ENCODE measurements around the gene RAD52.
A peak's percentile ranks its signal among the peaks of the same experiment; 100 is the strongest.

RAD52 gene

DNA sequence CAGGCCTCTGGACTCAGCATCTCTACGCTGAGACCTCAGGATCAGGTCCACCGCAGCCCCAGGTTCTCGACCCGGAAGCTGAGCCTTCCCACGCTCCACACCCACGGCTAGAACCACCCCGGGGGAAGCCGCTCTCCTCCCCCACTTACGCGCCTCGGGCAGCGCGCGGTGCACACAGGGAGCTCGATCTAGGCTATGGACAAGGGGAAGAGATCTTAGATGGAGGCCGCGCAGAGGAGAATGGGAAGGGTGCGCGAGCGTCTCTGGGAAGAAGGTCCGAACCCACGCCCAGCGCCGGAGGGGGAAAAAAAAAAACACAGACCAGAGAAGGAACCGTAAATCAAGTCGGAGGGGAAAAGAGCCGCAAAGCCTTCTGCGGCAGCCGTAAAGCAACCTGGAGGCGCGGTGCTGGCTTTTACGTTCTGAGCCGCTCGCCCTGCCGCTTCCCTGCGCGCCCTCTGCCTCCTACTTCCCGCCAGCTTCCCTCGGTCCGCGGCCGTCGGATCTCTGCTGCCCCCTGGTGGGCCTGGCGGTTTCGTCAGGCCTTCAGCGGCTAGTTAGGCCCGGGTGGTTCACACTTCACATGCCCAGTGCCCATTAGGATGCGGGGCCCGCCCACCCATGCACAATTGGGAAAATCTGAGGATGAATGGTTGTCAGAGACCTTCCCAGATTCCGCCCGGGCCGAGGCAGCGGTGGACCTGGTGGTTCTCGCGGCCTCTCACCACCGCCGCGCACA lies at the start of gene RAD52:
RAD52 (minus strand) TSS at position 242 of the 739 bp plus-strand sequence. CDS start 16,636 bp downstream, outside the sequence.
- peak; percentile 67 for DNase-seq

DNA sequence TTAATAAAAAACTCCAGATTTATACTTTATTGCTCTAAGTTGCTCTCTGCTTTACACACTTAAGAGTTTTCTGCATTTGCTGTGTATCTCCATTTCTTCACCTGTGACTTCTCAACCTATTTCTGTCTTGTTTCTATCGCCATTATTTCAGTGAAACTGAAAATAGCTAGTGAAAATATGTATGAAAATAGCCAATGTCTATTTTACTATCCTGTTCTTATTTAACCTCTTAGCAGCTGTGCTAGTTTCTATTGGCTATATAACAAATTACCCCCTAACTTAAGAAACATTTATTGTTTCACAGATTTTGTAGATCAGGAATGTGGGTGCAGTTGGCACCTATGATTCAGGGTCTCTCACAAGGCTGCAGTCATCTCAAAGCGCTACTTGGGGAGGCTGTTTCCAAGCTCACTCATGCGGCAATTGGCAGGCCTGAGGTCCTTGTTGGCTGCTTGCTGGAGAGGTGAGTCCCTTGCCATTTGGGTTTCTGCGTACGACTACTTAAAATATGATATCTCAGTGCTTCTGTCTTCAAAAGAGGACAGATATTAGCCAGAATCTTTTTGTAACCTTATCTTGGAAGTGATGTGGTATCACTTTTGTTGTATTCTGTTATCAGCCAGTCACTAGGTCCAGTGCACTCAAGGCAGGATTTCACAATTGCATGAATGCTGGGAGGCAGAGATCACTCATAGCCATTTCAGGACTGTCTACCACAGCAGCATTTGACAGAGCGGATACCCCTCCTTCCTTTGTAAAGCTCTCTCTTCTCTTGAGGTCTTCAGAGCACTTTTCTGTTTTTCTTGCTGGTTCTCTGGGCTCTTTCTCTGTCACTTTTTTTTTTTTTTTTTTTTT lies 48.8 kb upstream of the RAD52 start:
- DNase-seq: no peak

DNA sequence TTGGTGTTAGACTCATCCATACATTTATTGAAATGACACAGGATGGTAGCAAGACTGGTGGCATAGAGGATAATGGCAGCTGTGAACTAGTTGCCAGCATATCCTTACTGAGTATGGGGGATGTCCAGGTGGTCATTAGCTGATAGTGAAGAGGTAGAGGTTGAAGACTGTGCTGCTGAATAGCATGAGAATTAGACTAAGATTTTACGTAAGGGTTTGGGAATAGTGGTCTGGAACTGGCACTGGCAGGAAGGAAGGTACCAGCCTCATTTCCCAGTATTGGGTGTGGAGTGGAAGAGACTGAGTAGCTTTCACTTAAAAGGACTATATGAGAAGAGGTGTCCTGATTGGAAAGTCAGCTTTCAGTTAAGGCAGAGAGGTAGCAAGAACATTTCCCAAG lies 48.0 kb upstream of the RAD52 start:
- no peak for DNase-seq

DNA sequence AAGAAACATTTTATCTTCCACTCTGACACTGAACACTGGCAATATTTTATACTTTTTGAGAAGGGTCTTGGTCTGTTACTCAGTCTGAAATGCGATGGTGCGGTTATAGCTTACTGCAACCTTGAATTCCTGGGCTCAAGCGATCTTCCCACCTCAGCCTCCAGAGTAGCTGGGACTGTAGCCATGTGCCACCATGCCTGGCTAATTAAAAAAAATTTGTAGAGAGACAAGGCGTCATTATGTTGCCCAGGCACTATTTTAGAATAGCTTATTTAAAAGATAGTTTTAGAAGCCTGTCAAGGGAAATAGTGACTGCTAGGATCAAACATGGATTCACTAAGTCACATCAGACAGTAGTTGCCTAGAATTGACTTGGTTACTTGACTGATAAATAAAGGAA lies 47.4 kb upstream of the RAD52 start:
- DNase-seq: no peak

DNA sequence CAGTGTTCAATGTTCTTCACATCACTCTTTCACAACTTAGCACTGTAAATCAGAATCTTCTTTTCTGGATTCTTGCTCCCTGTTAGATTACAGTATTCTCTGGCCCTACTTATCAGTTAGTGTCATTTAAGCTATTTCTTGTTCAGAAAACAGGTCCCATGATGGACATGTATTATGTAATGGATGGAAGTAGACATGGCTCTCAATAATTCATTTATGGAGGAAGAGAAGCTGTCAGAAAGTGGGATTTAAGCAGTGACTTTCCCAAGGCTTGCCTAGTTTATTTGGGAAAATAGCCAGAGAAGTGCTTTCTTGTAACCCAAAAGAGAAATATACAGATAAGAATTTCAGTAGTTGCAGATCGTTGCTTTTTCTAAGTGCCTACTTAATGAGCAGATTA lies 43.2 kb upstream of the RAD52 start:
- DNase-seq: no peak

DNA sequence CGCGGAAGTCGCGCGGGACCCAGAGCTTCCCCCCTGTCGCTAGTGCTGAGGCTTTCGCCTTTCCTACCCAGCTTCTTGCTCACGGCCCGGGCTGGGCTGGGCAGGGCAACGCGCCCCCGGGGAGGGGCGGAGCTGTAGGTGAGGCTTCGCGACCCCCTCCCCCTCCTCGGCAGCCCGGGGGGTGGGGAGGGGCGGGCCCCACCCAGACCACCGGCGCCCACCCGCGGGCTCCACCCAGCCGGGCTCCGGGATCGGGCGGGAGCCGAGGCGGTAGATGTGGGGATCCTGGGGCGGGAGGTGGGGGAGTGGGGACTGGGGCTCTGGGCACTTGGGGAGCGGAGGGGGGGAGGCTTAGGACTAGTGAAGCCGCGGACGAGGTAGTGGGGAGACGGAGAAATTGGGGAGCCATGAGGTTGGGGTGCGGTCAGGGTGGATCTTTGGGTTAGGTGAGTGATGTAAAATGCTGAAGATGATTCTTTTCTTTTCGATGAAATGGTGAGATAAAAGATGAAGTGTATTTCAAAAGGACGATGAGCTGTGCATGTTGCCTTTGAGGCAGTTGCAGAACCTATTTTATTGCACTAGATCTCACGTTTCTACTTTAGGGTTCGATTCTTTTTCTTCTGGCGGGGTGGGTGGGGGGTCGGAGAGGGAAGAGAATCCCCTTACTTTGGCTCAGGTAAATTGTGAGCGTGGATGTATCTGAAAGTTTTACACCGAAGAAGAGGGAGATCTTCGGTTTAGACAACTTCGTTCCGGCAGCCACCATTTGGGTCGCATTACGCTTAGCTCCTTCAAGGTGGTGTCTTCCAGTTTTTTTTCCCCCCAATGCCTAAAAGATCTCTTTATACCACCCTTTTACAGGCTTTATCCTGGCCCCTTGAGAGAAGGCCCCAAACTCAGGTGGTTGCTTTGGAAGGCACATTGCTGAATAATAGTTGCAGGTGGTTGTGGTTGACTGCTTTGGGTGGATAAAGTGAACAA lies 42.1 kb upstream of the RAD52 start:
- DNase-seq: no peak

DNA sequence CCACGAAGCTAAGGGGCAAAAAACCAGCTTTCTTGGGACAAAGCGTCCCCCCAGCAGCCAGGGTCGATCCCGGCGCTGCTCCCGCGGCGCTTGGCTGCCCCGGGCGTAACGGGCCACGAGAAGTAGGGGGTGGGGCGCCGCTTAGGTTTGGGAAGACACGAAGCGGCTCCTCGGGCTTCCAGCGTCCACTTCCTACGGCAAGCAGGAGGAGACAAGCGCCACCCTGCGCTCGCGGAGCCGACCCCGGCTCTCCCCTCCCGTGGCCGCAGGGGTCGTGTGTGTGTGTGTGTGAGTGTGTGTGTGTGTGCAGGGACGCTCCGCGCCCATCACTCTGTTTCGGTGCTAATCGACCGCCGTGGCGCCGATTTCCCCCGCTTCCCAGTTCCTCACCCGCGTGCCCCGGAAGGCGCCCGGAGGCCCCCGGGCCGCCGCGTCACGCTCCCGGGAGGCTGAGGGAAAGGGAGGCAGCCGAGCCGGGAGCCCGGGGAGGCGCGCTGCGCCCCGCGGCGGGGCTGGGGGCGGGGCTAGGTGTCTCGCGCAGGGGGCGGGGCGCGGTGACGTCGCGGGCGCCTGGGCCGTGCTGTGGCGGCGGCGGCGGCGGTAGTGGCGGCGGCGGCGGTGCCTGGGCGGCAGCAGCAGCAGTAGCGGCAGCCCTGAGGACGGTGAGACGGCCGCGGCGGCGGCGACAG lies 41.3 kb upstream of the RAD52 start, which contains the start of gene ERC1:
ERC1 (plus strand) TSS at position 563 of the 689 bp plus-strand sequence. CDS start 36,681 bp downstream, outside the sequence.
- DNase-seq: peak; percentile 78

DNA sequence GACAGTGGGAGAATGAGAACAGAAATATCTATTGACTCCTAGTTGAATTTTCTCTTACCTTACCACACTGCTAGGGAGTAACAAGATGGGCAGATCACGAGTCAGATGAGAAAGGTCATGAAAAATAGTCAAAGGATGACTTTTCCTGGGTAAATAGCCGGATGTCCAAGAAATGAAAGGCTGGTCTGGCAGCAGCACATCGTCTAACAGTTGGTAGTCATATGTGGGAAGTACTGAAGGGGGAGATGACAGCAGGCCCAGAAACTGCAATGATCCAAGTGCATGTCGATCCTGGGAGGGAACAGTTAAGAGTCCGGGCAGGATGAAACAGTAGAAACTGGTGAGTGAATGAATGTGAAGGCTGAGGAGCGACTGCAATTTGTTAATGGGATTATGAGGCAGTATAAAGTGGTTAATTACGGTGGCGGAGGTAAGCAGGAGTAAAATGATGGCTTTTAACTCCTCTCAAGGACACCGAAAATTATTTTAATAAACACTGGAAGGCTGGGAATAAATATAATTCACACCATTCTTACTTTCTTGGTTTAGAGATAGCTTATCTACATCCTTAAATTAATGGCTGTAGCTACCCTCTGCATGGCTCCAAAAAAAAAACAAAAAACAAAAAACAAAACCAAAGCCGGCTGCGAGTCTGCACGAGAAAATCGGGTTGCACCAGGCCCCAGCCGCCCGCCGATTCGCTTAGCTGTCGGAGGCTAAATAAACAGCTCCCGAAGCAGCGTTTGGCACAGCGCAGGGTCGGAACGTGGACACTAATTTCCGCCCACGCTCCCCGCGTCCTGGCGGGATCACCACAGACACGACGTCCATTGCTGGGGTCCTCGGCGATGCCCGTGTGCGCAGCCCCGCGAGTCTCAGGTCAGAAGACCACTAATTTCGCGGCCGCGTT lies 40.5 kb upstream of the RAD52 start:
- no peak for DNase-seq

DNA sequence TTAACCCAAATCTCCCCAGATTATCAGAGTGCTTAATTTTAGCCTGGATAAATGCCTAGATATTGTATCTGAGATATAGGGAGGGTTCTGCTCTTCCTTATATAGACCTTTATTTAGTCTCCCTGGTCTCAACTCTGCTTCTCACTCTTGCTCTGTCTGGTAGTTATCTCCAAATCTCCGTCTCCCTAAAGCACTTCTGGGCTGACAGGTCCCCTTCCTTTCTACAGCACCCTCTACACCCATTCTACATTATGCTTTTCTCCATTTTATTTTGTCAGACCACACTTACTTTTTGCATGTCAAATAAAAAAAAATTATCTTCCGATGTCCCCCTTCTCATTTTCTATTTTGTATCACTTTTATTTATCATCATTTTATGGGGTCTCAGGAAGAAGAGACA lies 39.6 kb upstream of the RAD52 start:
- no peak for DNase-seq

DNA sequence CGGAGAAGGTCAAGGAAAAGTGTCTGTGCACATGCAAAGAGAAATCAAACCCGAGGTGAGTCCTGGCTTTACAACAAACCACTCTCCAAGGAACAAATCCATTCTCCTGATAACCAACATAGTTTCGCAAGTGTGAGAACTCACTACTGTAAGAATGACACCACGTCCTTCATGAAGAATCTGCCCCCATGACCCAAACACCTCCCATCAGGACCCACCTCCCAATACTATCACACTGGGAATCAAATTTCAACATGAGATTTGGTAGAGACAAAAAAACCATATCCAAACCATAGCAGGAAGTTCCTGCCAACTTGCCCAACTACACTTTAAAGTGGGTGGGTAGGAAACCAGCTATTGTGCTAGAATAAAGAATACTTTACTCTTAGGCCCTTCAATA lies 39.2 kb upstream of the RAD52 start:
- no peak for DNase-seq

DNA sequence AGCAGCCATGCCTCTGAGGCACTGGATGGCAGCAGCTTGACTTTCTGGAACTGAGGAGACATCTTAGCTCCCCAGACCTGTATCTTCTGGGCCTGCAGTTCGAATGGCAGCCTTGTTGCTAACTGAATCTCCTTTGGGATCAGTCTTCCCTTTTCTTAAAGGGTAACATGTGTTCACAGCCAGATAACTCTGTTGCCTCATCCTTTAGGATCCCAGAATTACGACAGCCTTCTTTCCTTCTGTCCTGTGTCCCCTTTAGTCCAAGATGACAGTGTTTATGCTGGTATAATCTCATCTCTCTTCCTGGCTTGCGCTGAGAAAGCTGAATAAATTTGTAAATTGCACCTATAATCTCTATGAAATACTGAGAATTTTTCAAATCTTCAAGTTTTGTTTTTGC lies 32.5 kb upstream of the RAD52 start:
- DNase-seq: no peak

DNA sequence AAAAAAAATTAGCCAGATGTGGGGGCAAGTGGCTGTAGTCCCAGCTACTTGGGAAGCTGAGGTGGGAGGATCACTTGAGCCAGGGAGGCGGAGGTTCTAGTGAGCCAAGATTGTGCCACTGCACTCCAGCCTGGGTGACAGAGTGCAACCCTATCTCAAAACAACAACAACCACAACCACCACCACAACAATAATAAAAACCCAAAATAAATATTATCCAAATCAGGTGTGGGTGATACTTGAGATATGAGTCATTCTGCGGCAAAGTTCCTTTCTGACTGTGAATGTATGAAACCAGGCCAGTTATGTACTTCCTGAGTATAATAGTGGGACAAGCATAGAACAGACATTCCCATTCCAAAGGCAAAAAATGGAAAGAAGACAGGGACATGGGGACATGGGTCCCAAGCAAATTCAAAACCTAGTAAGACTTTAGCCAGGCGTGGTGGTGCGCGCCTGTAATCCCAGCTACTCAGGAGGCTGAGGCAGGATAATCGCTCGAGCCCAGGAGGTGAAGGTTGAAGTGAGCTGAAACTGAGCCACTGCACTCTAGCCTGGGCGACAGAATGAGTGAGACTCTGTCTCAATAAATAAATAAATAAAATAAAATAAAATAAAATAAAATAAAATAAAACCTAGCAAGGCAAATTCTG lies 31.8 kb upstream of the RAD52 start:
- no peak for DNase-seq

DNA sequence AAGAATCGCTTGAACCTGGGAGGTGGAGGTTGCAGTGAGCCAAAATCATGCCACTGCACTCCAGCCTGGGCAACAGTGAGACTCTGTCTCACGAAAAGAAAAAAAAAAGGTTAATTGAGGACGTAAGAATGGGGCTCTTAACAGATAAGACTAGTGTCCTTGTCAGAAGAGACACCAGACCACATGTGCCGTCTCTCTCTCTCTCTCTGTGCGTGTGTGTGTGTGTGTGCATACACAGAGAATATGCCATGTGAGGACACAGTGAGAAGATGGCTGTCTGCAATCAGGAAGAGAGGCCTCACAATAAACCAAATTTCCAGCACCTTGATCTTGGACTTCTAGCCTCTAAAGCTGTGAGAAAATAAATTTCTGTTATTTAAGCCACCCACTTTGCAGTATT lies 29.9 kb upstream of the RAD52 start:
- no peak for DNase-seq

DNA sequence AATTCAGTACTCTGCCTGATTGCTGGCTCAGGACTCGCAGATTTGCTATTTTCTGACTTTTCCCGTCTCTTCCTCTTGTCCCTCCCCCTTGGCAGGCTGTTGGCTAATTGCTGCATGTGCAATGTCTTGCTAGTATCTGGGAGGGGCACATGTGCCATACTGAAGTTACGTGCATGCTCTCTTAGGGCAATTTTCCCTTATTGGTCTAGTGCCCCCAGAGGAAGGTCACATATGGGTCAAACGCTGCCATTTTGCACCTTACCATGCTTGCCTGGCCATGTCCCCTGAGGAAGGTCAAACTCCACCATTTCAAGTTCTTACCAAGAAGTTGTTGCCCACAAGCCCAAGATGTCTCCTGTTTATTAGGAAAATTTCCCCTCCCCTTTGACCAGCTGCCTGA lies 27.7 kb upstream of the RAD52 start:
- no peak for DNase-seq

DNA sequence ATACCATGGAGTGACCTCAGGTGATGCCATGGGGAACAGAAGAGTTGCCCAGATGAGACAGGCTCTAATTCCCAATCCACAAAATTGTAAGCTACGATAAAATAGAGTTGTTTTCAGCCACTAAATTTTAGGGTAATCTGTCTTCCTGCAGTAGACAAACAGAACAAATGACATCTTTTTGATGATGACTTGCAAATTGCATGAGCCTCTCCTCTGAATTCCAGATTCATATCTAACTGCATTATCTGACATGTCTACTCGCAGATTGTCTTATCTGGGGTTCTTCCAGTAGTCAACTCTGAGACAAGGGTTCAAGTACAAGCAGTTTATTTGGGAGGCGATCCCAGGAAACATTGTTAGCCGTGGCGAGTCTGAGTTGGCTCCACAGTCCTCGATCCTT lies 27.1 kb upstream of the RAD52 start:
- DNase-seq: no peak

DNA sequence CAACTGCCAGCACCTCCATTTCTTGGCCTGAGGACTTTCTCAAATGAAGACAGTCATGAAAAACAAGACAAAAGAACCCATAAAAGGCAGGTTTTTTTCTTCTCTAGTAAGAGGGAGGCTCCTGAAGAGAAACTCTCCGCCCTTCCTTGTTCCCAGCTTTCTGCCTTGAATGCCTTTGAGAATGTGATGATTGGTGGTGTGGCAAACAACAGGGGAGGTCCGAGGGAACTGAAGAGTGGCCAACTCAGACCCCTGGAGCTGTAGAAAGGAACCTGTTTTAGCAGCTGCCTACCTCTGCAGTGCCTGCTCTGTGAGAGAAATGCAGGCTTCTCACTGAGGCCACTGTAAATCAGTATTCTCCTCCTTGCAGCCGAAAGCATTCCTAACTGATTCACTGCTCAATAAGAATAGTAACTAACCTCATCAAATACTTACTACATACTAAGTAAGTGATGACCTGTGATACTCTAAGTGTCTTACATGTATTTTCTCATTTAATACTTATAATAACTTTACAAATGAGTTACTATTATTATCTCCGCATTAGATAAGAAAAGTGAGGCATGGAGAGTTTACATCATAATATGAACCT lies 24.9 kb upstream of the RAD52 start:
- DNase-seq: no peak

DNA sequence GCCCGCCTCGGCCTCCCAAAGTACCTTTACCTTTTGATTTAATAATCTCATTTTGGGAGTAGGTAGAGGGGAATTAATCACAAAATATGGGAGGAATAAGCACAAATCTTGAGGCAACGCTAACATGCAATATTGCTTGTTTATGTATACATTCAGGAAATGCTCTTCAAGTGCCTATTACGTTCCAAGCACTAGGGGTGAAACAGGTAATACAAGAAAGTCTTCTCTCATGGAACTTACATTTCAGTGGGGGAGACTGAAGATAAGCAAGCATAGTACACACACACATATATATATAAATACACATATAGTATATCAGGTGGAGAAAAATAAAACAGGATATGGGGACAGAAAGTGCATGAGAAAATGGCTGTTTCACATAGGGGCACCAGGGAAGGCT lies 22.5 kb upstream of the RAD52 start:
- DNase-seq: no peak

DNA sequence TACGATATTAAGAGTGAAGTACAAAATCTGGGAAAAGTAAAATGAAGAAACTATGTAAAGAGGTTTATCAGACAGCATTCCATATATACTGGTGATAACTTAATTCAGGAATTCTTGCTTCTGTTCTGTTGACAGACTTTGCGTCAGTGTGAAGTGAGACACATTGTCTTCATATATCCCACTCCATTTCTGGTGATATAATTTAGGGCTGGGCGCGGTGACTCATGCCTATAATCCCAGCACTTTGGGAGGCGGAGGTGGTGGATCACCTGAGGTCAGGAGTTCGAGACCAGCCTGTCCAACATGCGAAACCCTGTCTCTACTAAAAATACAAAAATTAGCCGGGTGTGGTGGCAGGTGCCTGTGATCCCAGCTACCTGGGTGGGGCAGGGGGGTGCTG lies 20.3 kb upstream of the RAD52 start:
- no peak for DNase-seq

DNA sequence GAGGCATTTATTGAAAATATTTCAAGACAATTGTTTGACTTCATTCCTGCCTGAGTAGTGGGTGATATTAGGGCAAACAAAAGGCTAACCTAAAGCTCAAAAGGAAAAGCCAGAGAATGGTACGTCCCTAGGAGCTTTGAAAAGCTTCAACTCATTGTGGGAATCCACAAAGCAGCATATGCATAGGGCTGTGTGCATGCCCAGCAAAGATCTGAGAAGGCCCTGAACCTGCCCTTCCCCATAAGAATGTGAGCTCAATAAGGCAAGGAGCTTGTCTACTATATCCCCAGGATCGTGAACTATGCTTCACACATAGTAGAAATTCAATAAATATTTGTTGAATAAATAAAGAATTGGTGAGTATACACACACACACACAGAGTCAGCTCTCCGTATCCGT lies 19.1 kb upstream of the RAD52 start:
- DNase-seq: no peak

DNA sequence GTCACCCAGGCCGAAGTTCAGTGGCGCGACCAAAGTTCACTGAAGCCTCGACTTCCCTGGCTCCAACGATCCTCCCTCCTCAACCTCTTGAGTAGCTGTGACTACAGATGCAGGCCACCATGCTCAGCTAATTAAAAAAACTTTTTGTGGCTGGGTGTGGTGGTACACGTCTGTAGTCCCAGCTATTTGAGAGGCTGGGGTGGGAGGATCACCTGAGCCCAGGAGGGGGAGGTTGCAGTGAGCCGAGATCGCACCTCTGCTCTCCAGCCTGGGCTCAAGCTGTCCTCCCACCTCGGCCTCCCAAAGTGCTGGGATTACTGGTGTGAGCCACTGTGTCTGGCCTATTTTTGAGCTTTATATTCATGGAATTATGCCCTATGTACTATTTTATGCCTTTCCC lies 18.1 kb upstream of the RAD52 start:
- DNase-seq: no peak
